ENCODE results near the gene CALHM1.
"Not testable (repeated sequence)": the region's sequence is repeated elsewhere in the genome, so short reads cannot be mapped to it uniquely, and the experiment has no call there.

The CALHM1 gene

DNA sequence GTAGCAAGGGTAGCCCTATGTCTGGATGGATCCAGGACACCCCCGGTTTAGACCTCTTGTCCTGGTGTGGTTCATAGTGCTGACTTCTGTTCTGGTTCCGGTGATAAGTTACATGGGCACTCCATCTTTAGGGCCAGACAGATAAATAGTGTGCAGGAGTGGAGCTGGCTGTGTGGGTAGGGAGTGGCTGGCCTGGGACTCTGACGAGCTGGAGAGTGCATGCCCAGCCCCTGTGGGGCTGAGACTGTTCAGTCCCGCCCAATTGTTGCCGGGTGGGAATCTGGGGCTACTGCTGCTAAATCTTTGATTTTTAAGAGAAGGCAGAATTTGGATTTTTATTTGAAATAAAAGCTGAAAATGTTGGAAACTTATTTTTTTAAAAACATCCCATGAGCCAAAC is 35.0 kb downstream of the CALHM1 start:
- Histone ChIP-seq H3K4me3 (ENCODE audit: low read depth, low read length) (no peak overlapping the region), H3K9ac (ENCODE audit: low read depth, low read length) (no peak overlapping the region), H3K27ac (ENCODE audit: low read depth, low read length) (no peak overlapping the region), H3K4me1 (ENCODE audit: control insufficient read depth, insufficient read depth, low read length) (no peaks in the 10 kb centered on the region), H3K9me3 (ENCODE audit: control insufficient read depth, insufficient read depth, low read length) (no peaks in the 10 kb centered on the region), H3K27me3 (ENCODE audit: control insufficient read depth, insufficient read depth, low read length) (no peaks in the 10 kb centered on the region), H3K36me3 (ENCODE audit: control insufficient read depth, insufficient read depth, low read length) (peaks cover 96% of the 10 kb centered on the region)

DNA sequence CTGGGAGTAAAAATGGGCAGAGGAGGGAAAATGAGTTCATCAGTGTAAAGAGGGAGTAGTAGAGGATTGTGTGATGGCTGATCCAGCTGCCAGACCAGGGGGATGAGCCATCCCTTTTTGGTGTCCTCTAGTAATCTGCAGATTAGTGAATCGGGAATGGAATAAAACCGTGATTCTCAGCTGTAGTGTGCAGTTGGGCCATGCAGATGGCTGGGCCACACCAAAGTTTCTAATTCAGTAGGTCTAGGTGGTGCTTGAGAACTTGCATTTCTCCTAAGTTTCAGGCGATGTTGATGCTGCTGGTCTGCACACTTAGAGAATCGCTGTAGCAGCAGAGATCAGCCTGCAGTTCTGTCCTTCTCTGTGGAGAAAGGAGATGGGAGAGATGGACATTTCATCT is 39.6 kb downstream of the CALHM1 start:
- H3K27me3 ChIP-seq (ENCODE audit: control insufficient read depth, insufficient read depth, low read length) = no peaks in the 10 kb centered on the region

DNA sequence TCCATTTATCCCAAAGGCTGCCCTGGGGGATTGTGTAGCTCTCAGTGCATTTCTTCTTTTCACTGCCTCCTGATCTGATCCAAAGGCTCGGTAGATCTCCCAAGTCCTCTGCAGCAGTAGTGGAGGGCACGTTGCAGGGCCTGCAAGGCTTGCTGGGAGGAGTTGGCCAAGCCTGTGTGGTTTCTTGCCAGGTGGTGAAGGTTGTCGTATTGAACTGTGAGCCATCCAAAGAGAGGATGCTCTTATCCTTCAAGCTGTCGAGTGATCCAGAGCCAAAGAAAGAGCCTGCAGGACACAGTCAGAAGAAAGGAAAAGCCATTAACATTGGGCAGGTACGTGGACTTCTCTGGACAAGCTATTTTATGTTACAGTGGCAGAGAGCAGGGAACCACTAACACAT is 41.1 kb downstream of the CALHM1 start:
- Histone ChIP-seq H3K9ac (ENCODE audit: low read depth, low read length) (no peak overlapping the region), H3K27me3 (ENCODE audit: control insufficient read depth, insufficient read depth, low read length) (no peaks in the 10 kb centered on the region), H3K36me3 (ENCODE audit: control insufficient read depth, insufficient read depth, low read length) (peaks cover 96% of the 10 kb centered on the region), H3K4me3 (ENCODE audit: low read depth, low read length) (no peak overlapping the region), H3K27ac (ENCODE audit: low read depth, low read length) (no peak overlapping the region), H3K9me3 (ENCODE audit: control insufficient read depth, insufficient read depth, low read length) (no peaks in the 10 kb centered on the region), H3K4me1 (ENCODE audit: control insufficient read depth, insufficient read depth, low read length) (no peaks in the 10 kb centered on the region)

More for the DNA sequence above, 39.6 kb downstream of the CALHM1 start:
- Histone ChIP-seq H3K27ac (ENCODE audit: low read depth, low read length) (no peak overlapping the region), H3K4me1 (ENCODE audit: control insufficient read depth, insufficient read depth, low read length) (no peaks in the 10 kb centered on the region), H3K9ac (ENCODE audit: low read depth, low read length) (no peak overlapping the region), H3K4me3 (ENCODE audit: low read depth, low read length) (no peak overlapping the region), H3K36me3 (ENCODE audit: control insufficient read depth, insufficient read depth, low read length) (peaks cover 96% of the 10 kb centered on the region), H3K9me3 (ENCODE audit: control insufficient read depth, insufficient read depth, low read length) (no peaks in the 10 kb centered on the region)

GRCh38 chr10:103417148-103417469 is 41.6 kb downstream of the CALHM1 start:
- not testable (repeated sequence) for H3K9me3 ChIP-seq (ENCODE audit: control insufficient read depth, insufficient read depth, low read length); H3K9ac ChIP-seq (ENCODE audit: low read depth, low read length); H3K27ac ChIP-seq (ENCODE audit: low read depth, low read length); H3K27me3 ChIP-seq (ENCODE audit: control insufficient read depth, insufficient read depth, low read length); H3K4me1 ChIP-seq (ENCODE audit: control insufficient read depth, insufficient read depth, low read length); H3K4me3 ChIP-seq (ENCODE audit: low read depth, low read length)
- H3K36me3 ChIP-seq (ENCODE audit: control insufficient read depth, insufficient read depth, low read length) = peaks cover 96% of the 10 kb centered on the region

- no peak overlapping the region for H3K4me3 ChIP-seq (ENCODE audit: low read depth, low read length)
- H3K9ac ChIP-seq (ENCODE audit: low read depth, low read length) = no peak overlapping the region
- no peaks in the 10 kb centered on the region for H3K27me3 ChIP-seq (ENCODE audit: control insufficient read depth, insufficient read depth, low read length)
- peaks cover 99% of the 10 kb centered on the region for H3K36me3 ChIP-seq (ENCODE audit: control insufficient read depth, insufficient read depth, low read length)
- H3K4me1 ChIP-seq (ENCODE audit: control insufficient read depth, insufficient read depth, low read length) = no peaks in the 10 kb centered on the region
- no peaks in the 10 kb centered on the region for H3K9me3 ChIP-seq (ENCODE audit: control insufficient read depth, insufficient read depth, low read length)
- no peak overlapping the region for H3K27ac ChIP-seq (ENCODE audit: low read depth, low read length)
These were observed 42.1 kb downstream of the CALHM1 start for GRCh38 chr10:103416436-103417147.

GRCh38 chr10:103415581-103415980 is 43.1 kb downstream of the CALHM1 start:
- H3K9me3 ChIP-seq (ENCODE audit: control insufficient read depth, insufficient read depth, low read length) = no peaks in the 10 kb centered on the region
- H3K9ac ChIP-seq (ENCODE audit: low read depth, low read length) = no peak overlapping the region
- H3K27ac ChIP-seq (ENCODE audit: low read depth, low read length) = no peak overlapping the region
- no peaks in the 10 kb centered on the region for H3K4me1 ChIP-seq (ENCODE audit: control insufficient read depth, insufficient read depth, low read length)
- H3K4me3 ChIP-seq (ENCODE audit: low read depth, low read length) = no peak overlapping the region
- no peaks in the 10 kb centered on the region for H3K27me3 ChIP-seq (ENCODE audit: control insufficient read depth, insufficient read depth, low read length)
- peaks cover 98% of the 10 kb centered on the region for H3K36me3 ChIP-seq (ENCODE audit: control insufficient read depth, insufficient read depth, low read length)

- Histone ChIP-seq H3K36me3 (ENCODE audit: control insufficient read depth, insufficient read depth, low read length) (peaks cover 98% of the 10 kb centered on the region), H3K27ac (ENCODE audit: low read depth, low read length) (no peak overlapping the region), H3K27me3 (ENCODE audit: control insufficient read depth, insufficient read depth, low read length) (no peaks in the 10 kb centered on the region), H3K4me3 (ENCODE audit: low read depth, low read length) (no peak overlapping the region), H3K4me1 (ENCODE audit: control insufficient read depth, insufficient read depth, low read length) (no peaks in the 10 kb centered on the region), H3K9me3 (ENCODE audit: control insufficient read depth, insufficient read depth, low read length) (no peaks in the 10 kb centered on the region), H3K9ac (ENCODE audit: low read depth, low read length) (no peak overlapping the region)
These were observed 45.1 kb downstream of the CALHM1 start for GRCh38 chr10:103413564-103413963.

Measured in HUES48 (cell line).